HS-5 (cell line): Measurements from ENCODE around the gene RAB8A.
"Not testable (repeated sequence)": the region's sequence is repeated elsewhere in the genome, so short reads cannot be mapped to it uniquely, and the experiment has no call there.

Experiments used
- DNase-seq: peaks from one replicate; pipeline ENCODE4 v3.0.0-alpha.2; 2012; ENCODE audit warnings: low read depth

RAB8A gene

GRCh38 chr19:16112778-16113177 is 1.1 kb downstream of the RAB8A start:
- DNase-seq: no peak

DNA sequence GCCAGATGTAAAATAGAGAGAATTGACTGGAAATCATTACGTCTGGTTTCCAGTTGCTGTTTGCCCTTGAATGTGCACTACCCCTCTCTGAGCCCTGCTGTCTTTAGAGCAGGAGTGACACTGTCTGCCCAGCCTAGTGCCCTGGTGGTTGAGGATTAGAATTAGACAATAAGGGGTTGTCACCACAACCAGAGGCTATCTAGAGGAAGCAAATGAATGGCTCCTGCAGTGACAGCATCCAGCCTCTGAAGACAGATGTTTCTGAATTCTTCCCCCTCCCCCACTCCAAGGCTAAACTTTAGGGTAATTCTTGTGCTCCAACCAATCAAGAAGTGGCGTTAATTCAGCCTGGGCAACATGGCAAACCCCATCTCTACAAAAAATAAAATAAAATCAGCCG is 2.0 kb downstream of the RAB8A start:
- DNase-seq: no peak

DNA sequence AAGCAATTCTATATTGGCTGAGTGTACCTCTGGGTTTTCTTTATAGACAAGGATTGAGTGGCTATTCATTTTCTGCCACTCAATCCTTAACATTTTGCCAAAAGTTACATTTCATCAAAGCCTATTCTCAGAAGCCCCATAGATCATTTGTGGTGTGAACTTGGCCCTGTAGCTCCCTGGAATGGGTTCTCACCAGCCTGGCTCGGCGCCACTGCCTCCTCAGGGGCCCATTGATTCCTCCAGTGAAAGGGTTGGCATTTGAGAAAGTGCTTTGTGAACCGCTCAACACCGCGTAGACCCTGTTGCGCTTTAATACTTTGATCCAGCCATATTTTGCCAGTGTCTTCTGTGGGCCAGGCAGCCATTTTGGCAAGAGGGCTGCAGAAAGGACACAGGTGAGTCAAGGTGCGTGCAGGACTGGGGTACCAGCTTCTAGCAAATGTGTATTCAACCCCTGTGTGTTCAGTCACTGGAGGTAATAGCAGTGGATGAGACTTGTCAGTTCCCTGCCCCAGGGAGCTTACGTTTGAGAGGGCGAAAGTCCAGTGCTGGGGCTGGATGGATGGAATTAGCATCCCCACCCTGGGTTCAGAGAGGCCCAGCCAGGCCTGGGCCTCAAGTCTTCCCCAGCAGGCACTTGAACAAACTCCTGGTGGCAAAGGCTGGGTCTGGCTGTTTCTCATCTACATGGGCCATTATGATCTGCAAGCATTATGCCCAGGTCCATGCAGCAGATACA is 3.8 kb downstream of the RAB8A start:
- DNase-seq: no peak

- DNase-seq: no peak
These were observed 4.4 kb downstream of the RAB8A start for GRCh38 chr19:16116067-16116466.

- DNase-seq: no peak
These were observed 5.9 kb downstream of the RAB8A start for GRCh38 chr19:16117594-16118033.

GRCh38 chr19:16118489-16119033 is 6.9 kb downstream of the RAB8A start:
- DNase-seq: no peak

GRCh38 chr19:16119075-16119857 is 7.6 kb downstream of the RAB8A start:
- DNase-seq: not testable (repeated sequence)

- DNase-seq: no peak
These were observed 9.5 kb downstream of the RAB8A start for GRCh38 chr19:16121141-16121540.

DNA sequence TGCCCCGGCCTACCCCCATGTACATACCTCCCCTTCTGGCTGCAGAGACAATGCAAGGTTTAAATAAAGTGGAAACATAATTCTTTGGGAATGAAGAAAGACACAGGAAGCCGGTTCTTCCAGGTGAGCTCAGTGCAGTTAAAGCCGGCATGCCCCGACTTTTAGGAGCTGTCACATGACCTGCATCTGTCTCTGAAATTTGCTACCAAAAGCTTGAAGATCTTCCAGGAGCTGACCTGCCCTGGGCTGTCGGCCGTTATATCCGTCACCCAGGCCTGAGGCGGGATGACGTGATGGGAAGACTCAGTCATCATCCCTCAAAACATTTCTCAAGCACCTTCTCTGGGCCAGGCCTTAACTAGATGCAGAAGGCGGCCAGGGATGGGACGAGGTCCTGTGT is 10.3 kb downstream of the RAB8A start:
- DNase-seq: no peak

- DNase-seq: no peak
These were observed 13.3 kb downstream of the RAB8A start for GRCh38 chr19:16124953-16125352.

GRCh38 chr19:16125737-16126495 is 14.2 kb downstream of the RAB8A start:
- no peak for DNase-seq

- DNase-seq: no peak
These were observed 15.4 kb downstream of the RAB8A start for GRCh38 chr19:16127080-16127479.

DNA sequence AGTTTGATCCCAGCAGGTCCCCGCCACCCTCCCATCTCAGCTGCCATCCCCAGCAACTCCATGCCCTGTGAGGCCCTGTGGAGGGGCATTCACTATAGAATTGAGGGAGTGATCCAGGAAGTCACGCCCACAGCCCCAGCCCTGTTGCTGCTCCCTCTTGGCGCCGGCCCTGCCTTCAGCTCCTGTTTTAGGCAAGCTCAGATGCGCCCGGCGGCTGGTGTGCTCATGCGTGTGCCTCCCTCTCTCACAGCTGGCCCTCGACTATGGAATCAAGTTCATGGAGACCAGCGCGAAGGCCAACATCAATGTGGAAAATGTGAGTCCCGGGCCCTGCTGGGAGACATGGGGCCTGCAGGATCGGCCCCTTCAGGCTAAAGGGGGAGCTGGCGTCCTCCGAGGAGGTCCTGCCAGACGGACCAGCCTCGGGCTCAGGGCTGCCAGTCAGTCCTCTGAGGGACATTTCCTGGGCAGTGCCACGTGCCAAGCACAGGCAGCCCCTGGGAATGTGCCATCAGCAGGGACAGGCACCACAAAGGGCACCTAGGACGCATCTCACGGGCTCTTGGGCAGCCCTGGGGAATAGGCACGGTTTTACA is 16.2 kb downstream of the RAB8A start:
- no peak for DNase-seq

GRCh38 chr19:16131648-16132047 is 20.0 kb downstream of the RAB8A start:
- no peak for DNase-seq

DNA sequence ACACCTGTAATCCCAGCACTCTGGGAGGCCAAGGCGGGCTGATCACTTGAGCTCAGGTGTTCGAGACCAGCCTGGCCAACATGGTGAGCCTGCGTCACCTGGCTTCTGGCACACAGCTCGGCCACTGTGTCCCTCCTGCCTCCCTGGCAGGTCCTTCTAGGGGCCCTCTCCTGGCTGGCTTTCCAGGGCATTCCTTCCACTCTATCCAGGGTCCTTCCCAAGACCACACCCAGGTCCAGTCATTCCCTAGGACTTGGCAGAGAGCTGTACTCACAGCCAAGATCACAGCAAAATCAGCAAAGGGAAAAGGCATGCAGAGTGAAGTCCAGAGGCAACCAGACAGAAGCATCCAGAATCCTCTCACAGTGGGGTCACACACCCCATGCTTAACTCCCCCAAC is 22.1 kb downstream of the RAB8A start:
- no peak for DNase-seq

- no peak for DNase-seq
These were observed 22.8 kb downstream of the RAB8A start for GRCh38 chr19:16134510-16134909.

DNA sequence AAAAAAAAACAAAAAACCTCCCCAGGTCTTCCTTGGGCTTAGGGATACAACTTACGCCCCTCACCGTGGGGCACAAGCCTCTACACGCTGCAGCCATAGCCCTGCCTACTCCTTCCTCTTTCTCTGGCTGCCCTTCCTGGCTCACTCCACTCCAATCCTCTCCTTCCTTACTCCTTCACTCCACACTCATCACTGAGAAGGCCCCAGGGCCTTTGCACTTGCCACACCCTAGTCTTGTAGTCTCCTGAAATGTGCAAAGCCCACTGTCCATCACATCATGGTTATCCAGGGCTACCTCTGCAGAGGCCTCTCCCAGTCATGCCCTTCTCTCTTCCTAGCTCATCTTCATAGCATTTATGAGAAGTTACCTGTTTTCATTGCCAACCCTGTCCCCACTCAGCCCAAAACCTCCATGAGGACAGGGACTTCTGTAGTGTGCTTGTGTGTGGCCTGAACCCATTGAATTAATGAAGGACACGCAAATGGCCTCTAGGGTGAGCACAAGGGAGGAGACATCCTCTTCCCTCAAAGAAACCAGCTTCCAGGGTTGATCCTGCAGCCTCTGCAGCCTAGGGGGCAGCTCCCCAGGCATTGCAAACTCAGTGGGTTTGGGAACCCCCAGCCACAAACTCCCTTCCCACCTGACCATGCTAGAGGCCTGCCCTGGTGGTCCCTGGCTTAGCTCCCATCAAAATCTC is 23.9 kb downstream of the RAB8A start:
- no peak for DNase-seq

DNA sequence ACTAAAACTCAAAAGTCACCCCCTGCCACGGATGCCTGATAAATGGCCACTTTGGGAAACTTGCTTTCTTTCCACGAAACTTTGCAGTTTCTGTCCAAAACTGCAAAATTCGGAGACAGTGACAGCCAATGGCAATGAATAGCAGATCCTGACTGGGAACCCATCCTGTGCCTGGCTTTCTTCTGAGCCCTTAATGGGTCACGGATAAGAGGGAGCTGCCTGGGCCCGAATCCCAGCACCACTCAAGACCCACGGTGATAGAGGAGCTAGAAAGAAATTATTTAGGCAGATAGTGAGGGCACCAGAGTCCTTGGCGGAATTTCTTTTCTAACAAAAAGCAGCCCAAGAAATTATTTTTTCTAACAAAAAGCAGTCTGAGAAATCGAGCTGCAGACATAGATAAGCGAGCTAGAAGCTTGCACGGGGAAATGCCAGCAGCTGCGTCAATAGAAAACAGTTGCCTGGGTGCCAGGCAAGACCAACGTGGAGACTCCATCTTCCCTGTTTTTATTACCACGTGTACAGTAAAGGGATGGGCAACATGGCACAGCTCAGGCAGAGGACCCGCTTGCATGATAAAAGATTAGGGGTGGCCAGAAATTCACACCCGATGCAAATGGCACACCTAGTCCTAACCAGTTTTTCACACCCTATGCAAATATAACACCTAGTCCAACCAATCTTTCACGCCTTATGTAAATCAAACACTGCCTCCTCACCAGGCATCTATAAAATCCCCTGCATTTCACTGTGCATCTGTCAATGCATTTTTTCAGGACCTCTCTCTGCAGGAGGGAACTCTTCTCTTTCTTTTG is 24.7 kb downstream of the RAB8A start:
- DNase-seq: no peak

- no peak for DNase-seq
These were observed 28.1 kb downstream of the RAB8A start for GRCh38 chr19:16139752-16140151.

- DNase-seq: no peak
These were observed 29.4 kb downstream of the RAB8A start for GRCh38 chr19:16141043-16141442.
